ENCODE measurements around the gene C1QB. TPM values are rescaled to one million over a fixed set of nuclear protein-coding genes. Genes with fewer than 3 reads are reported as not detected.
A peak's percentile ranks its signal among the peaks of the same experiment; 100 is the strongest.

Gene C1QB, protein sequence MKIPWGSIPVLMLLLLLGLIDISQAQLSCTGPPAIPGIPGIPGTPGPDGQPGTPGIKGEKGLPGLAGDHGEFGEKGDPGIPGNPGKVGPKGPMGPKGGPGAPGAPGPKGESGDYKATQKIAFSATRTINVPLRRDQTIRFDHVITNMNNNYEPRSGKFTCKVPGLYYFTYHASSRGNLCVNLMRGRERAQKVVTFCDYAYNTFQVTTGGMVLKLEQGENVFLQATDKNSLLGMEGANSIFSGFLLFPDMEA
- not detected in 2 replicates for total RNA-seq (2014; rRNA removed; shearing (Covaris generic))

DNA sequence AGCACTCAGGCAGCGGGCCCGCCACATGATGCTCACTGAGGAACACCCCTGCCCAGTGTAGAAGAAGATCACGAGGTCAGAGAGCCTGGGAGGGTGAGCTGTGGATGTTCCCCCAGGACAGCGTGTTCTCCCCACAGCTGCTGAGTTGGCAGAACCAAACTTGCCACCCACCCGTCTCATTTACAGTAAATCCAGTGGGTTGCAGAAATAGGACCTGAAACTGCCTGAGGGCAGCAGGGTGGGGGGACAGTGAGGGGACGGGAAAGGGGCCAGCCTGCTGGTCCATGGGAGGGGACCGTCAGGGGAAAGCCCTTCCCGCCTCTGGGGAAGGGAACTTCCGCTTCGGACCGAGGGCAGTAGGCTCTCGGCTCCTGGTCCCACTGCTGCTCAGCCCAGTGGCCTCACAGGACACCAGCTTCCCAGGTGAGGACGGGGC, at the start of gene C1QB:
TSS of gene C1QB (plus strand) at position 356 of the 436 bp plus-strand sequence. CDS start 6,227 bp downstream, outside the sequence.
- DNase-seq, result no peak
- H3K4me3 ChIP-seq (ENCODE audit: insufficient read depth, low read depth, low read length), result no peak within 1 kb of the TSS
- no peaks in the 10 kb centered on the region for H3K36me3 ChIP-seq (replicated peaks; ENCODE audit: control insufficient read depth, insufficient read depth, low read length)
- H3K27me3 ChIP-seq (ENCODE audit: control insufficient read depth, insufficient read depth, low read length), result no peaks in the 10 kb centered on the region

- DNase-seq, result no peak
- Histone ChIP-seq H3K36me3 (replicated peaks; ENCODE audit: control insufficient read depth, insufficient read depth, low read length) (no peaks in the 10 kb centered on the region), H3K27me3 (ENCODE audit: control insufficient read depth, insufficient read depth, low read length) (no peaks in the 10 kb centered on the region; the same call in 1 of the 2 replicates), H3K4me3 (ENCODE audit: insufficient read depth, low read depth, low read length) (no peak overlapping the region)
These were observed 46.9 kb upstream of the C1QB start for GRCh38 chr1:22606161-22606560.

- peak; percentile 85 for DNase-seq
- H3K4me3 ChIP-seq (ENCODE audit: insufficient read depth, low read depth, low read length), result no peak overlapping the region
- H3K27me3 ChIP-seq (ENCODE audit: control insufficient read depth, insufficient read depth, low read length), result no peaks in the 10 kb centered on the region; the same call in 1 of the 2 replicates
- H3K36me3 ChIP-seq (replicated peaks; ENCODE audit: control insufficient read depth, insufficient read depth, low read length), result no peaks in the 10 kb centered on the region
These were observed 45.9 kb upstream of the C1QB start for GRCh38 chr1:22607154-22607553.

GRCh38 chr1:22608361-22608760, 44.7 kb upstream of the C1QB start:
- no peaks in the 10 kb centered on the region; the same call in 1 of the 2 replicates for H3K27me3 ChIP-seq (ENCODE audit: control insufficient read depth, insufficient read depth, low read length)
- H3K36me3 ChIP-seq (replicated peaks; ENCODE audit: control insufficient read depth, insufficient read depth, low read length), result no peaks in the 10 kb centered on the region
- no peak for DNase-seq
- no peak overlapping the region for H3K4me3 ChIP-seq (ENCODE audit: insufficient read depth, low read depth, low read length)

DNA sequence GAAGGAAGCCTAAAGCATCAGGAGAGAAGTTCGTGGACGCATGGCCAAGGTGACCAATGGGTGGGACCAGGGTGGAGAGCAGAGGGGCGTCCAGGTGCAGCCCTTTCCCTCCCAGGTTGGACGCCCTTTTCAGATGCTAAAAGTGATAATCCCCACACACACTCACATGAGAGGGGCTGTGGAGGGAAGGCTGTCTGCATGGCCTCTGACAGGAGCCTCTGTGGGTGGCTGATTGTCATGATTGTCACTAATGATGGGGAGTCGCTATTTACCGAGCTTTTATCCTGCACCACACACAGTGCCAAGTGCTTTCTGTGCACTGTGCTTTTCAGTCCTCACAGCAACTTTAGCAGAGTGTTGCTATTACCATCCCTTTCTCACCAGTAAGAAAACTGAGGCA, 43.7 kb upstream of the C1QB start:
- no peaks in the 10 kb centered on the region for H3K36me3 ChIP-seq (replicated peaks; ENCODE audit: control insufficient read depth, insufficient read depth, low read length)

DNA sequence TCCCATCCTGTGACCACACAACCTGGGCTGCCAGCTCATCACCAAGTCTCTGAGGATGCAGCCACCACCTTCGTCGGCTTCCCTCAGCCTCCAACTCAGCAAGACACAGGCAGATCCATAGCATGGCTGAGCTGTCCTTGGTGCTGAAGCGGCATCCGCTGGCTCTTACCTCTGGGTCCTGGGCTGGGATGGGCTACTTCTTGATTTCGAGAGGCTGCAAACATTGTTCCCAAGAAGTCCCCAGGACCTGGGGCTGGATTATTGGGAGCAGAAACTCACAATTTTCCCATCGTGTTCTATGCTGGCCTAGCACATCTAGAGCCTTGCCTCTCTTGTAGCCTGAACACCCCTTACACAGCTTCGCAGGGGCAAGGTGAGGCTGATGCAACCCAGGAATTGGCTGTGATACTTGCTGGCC, 41.5 kb upstream of the C1QB start:
- Histone ChIP-seq H3K27me3 (ENCODE audit: control insufficient read depth, insufficient read depth, low read length) (no peaks in the 10 kb centered on the region; the same call in 1 of the 2 replicates), H3K36me3 (replicated peaks; ENCODE audit: control insufficient read depth, insufficient read depth, low read length) (no peaks in the 10 kb centered on the region), H3K4me3 (ENCODE audit: insufficient read depth, low read depth, low read length) (no peak overlapping the region)
- peak; percentile 90 for DNase-seq

More for the DNA sequence above, 43.7 kb upstream of the C1QB start:
- Histone ChIP-seq H3K4me3 (ENCODE audit: insufficient read depth, low read depth, low read length) (no peak overlapping the region), H3K27me3 (ENCODE audit: control insufficient read depth, insufficient read depth, low read length) (no peaks in the 10 kb centered on the region; the same call in 1 of the 2 replicates)
- no peak for DNase-seq

DNA sequence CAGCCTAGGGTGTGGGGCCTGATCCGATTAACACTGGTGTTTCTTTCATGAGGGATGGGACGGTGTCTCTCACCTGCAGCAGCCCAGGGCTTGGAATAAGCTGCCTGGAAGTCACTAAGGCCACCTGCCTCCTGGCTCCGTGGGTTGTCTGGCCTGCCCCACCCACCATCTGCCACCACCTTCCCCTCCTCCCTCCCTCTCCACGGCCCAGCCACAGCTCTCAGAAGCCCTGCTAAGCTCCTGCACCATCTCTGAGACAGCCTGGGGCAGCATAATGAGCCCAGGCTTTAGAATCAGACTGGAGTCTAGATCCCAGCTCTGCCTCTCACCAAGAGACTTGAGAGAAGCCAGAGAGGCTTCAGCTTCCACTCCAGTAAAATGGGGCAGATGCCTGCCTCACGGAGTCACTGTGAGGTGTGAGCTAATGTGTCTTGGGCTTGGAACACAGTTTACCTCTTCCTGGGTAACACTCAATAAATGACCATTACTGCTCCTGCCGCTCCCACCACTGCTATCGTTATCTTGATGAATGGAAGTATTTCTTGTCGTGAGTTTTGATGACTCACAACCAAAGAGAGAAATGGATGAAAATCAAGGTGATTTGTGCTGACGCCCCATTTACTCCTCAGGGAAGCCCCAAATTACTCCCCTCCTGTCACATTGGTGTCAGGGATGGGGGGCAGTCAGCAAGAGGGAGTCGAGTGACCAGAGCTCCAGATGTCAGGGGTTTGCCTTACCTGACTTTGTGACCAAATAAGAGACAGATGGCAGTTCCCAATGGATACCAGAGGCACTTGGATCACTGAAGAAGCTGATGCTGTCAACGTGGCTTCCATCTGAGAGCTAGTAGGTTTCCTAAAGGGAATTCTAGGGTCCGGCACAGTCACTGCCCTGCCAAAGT, 40.1 kb upstream of the C1QB start:
- H3K36me3 ChIP-seq (replicated peaks; ENCODE audit: control insufficient read depth, insufficient read depth, low read length), result no peaks in the 10 kb centered on the region
- no peak for DNase-seq
- no peaks in the 10 kb centered on the region; the same call in 1 of the 2 replicates for H3K27me3 ChIP-seq (ENCODE audit: control insufficient read depth, insufficient read depth, low read length)
- H3K4me3 ChIP-seq (ENCODE audit: insufficient read depth, low read depth, low read length), result no peak overlapping the region

GRCh38 chr1:22613572-22613918, 39.5 kb upstream of the C1QB start:
- no peak for DNase-seq
- Histone ChIP-seq H3K27me3 (ENCODE audit: control insufficient read depth, insufficient read depth, low read length) (no peaks in the 10 kb centered on the region; the same call in 1 of the 2 replicates), H3K4me3 (ENCODE audit: insufficient read depth, low read depth, low read length) (no peak overlapping the region), H3K36me3 (replicated peaks; ENCODE audit: control insufficient read depth, insufficient read depth, low read length) (no peaks in the 10 kb centered on the region)

GRCh38 chr1:22613951-22614350, 39.1 kb upstream of the C1QB start:
- Histone ChIP-seq H3K27me3 (ENCODE audit: control insufficient read depth, insufficient read depth, low read length) (no peaks in the 10 kb centered on the region; the same call in 1 of the 2 replicates), H3K4me3 (ENCODE audit: insufficient read depth, low read depth, low read length) (no peak overlapping the region), H3K36me3 (replicated peaks; ENCODE audit: control insufficient read depth, insufficient read depth, low read length) (no peaks in the 10 kb centered on the region)
- no peak for DNase-seq

GRCh38 chr1:22615886-22616285, 37.1 kb upstream of the C1QB start:
- DNase-seq, result no peak
- Histone ChIP-seq H3K36me3 (replicated peaks; ENCODE audit: control insufficient read depth, insufficient read depth, low read length) (no peaks in the 10 kb centered on the region), H3K27me3 (ENCODE audit: control insufficient read depth, insufficient read depth, low read length) (no peaks in the 10 kb centered on the region; the same call in 1 of the 2 replicates), H3K4me3 (ENCODE audit: insufficient read depth, low read depth, low read length) (no peak overlapping the region)

- no peaks in the 10 kb centered on the region; the same call in 1 of the 2 replicates for H3K27me3 ChIP-seq (ENCODE audit: control insufficient read depth, insufficient read depth, low read length)
- no peak overlapping the region for H3K4me3 ChIP-seq (ENCODE audit: insufficient read depth, low read depth, low read length)
- DNase-seq, result no peak
- no peaks in the 10 kb centered on the region for H3K36me3 ChIP-seq (replicated peaks; ENCODE audit: control insufficient read depth, insufficient read depth, low read length)
These were observed 36.5 kb upstream of the C1QB start for GRCh38 chr1:22616571-22616970.

- no peaks in the 10 kb centered on the region; the same call in 1 of the 2 replicates for H3K27me3 ChIP-seq (ENCODE audit: control insufficient read depth, insufficient read depth, low read length)
- no peaks in the 10 kb centered on the region for H3K36me3 ChIP-seq (replicated peaks; ENCODE audit: control insufficient read depth, insufficient read depth, low read length)
- no peak overlapping the region for H3K4me3 ChIP-seq (ENCODE audit: insufficient read depth, low read depth, low read length)
- DNase-seq, result peak; percentile 64
These were observed 35.0 kb upstream of the C1QB start for GRCh38 chr1:22618056-22618455.

GRCh38 chr1:22619252-22619651, 33.8 kb upstream of the C1QB start:
- no peak for DNase-seq
- H3K27me3 ChIP-seq (ENCODE audit: control insufficient read depth, insufficient read depth, low read length), result no peaks in the 10 kb centered on the region; the same call in 1 of the 2 replicates
- no peak overlapping the region for H3K4me3 ChIP-seq (ENCODE audit: insufficient read depth, low read depth, low read length)
- no peaks in the 10 kb centered on the region for H3K36me3 ChIP-seq (replicated peaks; ENCODE audit: control insufficient read depth, insufficient read depth, low read length)

DNA sequence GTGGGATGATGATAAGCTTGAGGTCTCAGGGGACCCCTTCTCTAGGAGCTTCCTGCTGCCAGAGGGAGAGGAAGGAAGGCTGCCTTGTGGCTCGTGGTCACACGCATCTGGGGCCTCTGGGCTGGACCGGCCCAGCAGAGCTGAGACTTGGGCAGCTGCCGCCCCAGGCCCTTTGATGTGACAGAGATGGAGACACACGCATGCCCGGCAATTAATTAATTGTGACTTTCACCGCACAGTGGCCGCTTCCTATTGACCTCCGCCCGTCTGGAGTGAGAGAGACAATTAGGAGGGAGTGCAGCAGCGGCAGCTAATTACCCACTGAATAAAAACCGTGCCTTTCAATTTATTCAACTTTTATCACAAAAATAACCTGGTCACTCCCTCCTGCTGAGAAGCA, 33.2 kb upstream of the C1QB start:
- H3K27me3 ChIP-seq (ENCODE audit: control insufficient read depth, insufficient read depth, low read length), result no peaks in the 10 kb centered on the region; the same call in 1 of the 2 replicates
- no peaks in the 10 kb centered on the region for H3K36me3 ChIP-seq (replicated peaks; ENCODE audit: control insufficient read depth, insufficient read depth, low read length)
- H3K4me3 ChIP-seq (ENCODE audit: insufficient read depth, low read depth, low read length), result no peak overlapping the region
- DNase-seq, result no peak

DNA sequence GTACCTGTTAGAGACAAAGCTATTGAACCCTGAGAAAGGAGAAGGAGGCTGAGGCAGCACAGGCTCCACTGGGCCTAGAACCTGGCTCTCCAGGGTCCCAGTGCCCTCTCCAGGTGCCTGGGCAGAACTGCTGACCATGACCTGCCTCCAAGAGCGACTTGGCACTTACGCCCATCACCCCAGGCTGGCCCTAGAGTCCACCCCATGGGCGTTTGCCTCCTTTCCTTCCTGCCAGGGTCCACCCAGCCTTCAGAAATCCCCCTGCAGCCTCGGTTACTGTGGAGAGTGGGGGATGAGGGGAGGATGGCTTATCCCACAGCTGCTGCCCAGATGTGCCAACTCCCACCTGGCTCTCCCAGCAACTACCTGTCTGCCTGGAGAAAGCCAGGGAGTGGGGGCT, 31.3 kb upstream of the C1QB start:
- H3K36me3 ChIP-seq (replicated peaks; ENCODE audit: control insufficient read depth, insufficient read depth, low read length), result no peaks in the 10 kb centered on the region
- H3K27me3 ChIP-seq (ENCODE audit: control insufficient read depth, insufficient read depth, low read length), result no peaks in the 10 kb centered on the region; the same call in 1 of the 2 replicates
- no peak overlapping the region for H3K4me3 ChIP-seq (ENCODE audit: insufficient read depth, low read depth, low read length)
- DNase-seq, result no peak

All from H7 (cell line).